Measurements from ENCODE around the gene BCAS3.

BCAS3 gene

DNA sequence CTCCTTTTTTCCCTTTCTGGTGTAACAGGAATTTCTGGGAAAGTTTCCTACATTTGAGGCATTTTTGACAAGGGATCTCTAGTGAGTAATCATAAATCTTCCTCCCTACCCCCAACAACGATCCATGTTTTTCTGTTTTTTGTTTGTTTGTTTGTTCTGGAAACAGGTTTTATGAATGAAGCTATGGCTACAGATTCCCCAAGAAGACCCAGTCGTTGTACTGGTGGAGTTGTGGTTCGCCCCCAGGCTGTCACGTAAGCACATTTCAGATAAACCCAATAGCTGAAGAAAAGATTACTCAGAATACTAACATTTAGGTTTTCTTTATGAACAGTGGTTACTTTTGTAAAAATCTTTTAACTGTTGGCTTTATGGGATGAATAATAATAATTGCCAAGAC lies 1.6 kb downstream of the BCAS3 start:
- H3K4me2 ChIP-seq (ENCODE audit: low read length) = no peak overlapping the region
- no peak overlapping the region for H3K27ac ChIP-seq (ENCODE audit: low read depth, low read length)
- H3K4me1 ChIP-seq (ENCODE audit: control insufficient read depth, low read length) = peaks cover 11% of the 10 kb centered on the region

DNA sequence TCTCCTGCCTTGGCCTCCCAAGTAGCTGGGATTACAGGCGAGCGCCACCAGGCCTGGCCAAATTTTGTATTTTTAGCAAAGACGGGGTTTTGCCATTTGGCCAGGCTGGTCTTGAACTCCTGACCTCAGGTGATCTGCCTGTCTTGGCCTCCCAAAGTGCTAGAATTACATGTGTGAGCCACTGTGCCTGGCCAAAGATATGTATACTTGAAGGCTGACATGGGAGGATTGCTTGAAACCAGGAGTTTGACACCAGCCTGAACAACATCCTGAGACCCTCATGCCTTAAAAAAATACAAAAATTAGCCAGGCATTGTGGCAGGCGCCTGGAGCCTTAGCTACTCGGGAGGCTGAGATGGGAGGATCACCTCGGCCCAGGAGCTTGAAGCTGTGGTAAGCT lies 3.1 kb downstream of the BCAS3 start:
- no peaks in the 10 kb centered on the region for H3F3A ChIP-seq (ENCODE audit: control insufficient read depth, insufficient read depth)
- H3K9me2 ChIP-seq (replicated peaks; ENCODE audit: control insufficient read depth, low read length) = no peaks in the 10 kb centered on the region
- H3K4me3 ChIP-seq (ENCODE audit: low read length) = no peak overlapping the region

More for the DNA sequence above, 1.6 kb downstream of the BCAS3 start:
- Histone ChIP-seq H3K4me3 (ENCODE audit: low read length) (no peak overlapping the region), H3K9me2 (replicated peaks; ENCODE audit: control insufficient read depth, low read length) (no peaks in the 10 kb centered on the region), H4K20me1 (ENCODE audit: control insufficient read depth, insufficient read depth, low read depth, low read length) (no peaks in the 10 kb centered on the region), H3K36me3 (ENCODE audit: control insufficient read depth, low read length) (no peaks in the 10 kb centered on the region), H3K27me3 (ENCODE audit: control insufficient read depth, low read length) (no peaks in the 10 kb centered on the region), H3K9me3 (ENCODE audit: control insufficient read depth, insufficient read depth, low read length) (no peaks in the 10 kb centered on the region), H3K79me2 (ENCODE audit: control insufficient read depth, low read length) (no peaks in the 10 kb centered on the region), H3F3A (ENCODE audit: control insufficient read depth, insufficient read depth) (no peaks in the 10 kb centered on the region)
- TF ChIP-seq, protein P1, sequence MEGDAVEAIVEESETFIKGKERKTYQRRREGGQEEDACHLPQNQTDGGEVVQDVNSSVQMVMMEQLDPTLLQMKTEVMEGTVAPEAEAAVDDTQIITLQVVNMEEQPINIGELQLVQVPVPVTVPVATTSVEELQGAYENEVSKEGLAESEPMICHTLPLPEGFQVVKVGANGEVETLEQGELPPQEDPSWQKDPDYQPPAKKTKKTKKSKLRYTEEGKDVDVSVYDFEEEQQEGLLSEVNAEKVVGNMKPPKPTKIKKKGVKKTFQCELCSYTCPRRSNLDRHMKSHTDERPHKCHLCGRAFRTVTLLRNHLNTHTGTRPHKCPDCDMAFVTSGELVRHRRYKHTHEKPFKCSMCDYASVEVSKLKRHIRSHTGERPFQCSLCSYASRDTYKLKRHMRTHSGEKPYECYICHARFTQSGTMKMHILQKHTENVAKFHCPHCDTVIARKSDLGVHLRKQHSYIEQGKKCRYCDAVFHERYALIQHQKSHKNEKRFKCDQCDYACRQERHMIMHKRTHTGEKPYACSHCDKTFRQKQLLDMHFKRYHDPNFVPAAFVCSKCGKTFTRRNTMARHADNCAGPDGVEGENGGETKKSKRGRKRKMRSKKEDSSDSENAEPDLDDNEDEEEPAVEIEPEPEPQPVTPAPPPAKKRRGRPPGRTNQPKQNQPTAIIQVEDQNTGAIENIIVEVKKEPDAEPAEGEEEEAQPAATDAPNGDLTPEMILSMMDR (IDR thresholded peaks at IDR 0.05; ENCODE audit: low read depth, low read length, poor library complexity, severe bottlenecking) = no peak
- TF ChIP-seq EZH2phosphoT487 (IDR thresholded peaks at IDR 0.05; ENCODE audit: borderline replicate concordance, low read length) = no peak

DNA sequence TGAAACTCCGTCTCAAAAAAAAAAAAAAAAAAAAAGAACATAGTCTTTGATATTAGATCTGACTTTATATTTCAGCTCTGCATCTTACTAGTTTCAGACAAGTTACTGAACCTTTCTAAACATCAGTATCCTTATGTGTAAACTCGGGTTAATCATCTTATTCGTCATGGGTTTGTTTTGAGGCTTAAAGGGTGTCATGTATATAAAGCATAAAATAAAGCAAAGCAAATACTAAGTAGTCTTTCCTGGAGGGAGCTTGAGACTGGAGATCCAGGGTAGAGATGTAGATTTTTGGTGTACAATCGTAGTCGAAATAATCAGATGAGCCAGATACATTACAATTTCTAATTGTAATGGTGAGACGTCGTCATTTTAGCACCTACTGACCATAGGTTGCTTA lies 7.8 kb downstream of the BCAS3 start:
- Histone ChIP-seq H3K4me3 (ENCODE audit: low read length) (no peak overlapping the region), H3F3A (ENCODE audit: control insufficient read depth, insufficient read depth) (no peaks in the 10 kb centered on the region), H3K9me2 (replicated peaks; ENCODE audit: control insufficient read depth, low read length) (no peaks in the 10 kb centered on the region), H3K27ac (ENCODE audit: low read depth, low read length) (no peak overlapping the region), H4K20me1 (ENCODE audit: control insufficient read depth, insufficient read depth, low read depth, low read length) (no peaks in the 10 kb centered on the region), H3K79me2 (ENCODE audit: control insufficient read depth, low read length) (no peaks in the 10 kb centered on the region), H3K27me3 (ENCODE audit: control insufficient read depth, low read length) (no peaks in the 10 kb centered on the region), H3K9me3 (ENCODE audit: control insufficient read depth, insufficient read depth, low read length) (no peaks in the 10 kb centered on the region), H3K36me3 (ENCODE audit: control insufficient read depth, low read length) (no peaks in the 10 kb centered on the region), H3K4me1 (ENCODE audit: control insufficient read depth, low read length) (no peaks in the 10 kb centered on the region), H3K4me2 (ENCODE audit: low read length) (no peak overlapping the region)
- TF ChIP-seq, protein P1 (IDR thresholded peaks at IDR 0.05; ENCODE audit: low read depth, low read length, poor library complexity, severe bottlenecking) = no peak
- no peak for TF ChIP-seq EZH2phosphoT487 (IDR thresholded peaks at IDR 0.05; ENCODE audit: borderline replicate concordance, low read length)

More for the DNA sequence above, 3.1 kb downstream of the BCAS3 start:
- no peaks in the 10 kb centered on the region for H3K36me3 ChIP-seq (ENCODE audit: control insufficient read depth, low read length)
- no peaks in the 10 kb centered on the region for H3K9me3 ChIP-seq (ENCODE audit: control insufficient read depth, insufficient read depth, low read length)
- TF ChIP-seq, protein P1 (IDR thresholded peaks at IDR 0.05; ENCODE audit: low read depth, low read length, poor library complexity, severe bottlenecking) = no peak
- TF ChIP-seq EZH2phosphoT487 (IDR thresholded peaks at IDR 0.05; ENCODE audit: borderline replicate concordance, low read length) = no peak
- no peaks in the 10 kb centered on the region for H4K20me1 ChIP-seq (ENCODE audit: control insufficient read depth, insufficient read depth, low read depth, low read length)
- H3K79me2 ChIP-seq (ENCODE audit: control insufficient read depth, low read length) = no peaks in the 10 kb centered on the region
- peaks cover 11% of the 10 kb centered on the region for H3K4me1 ChIP-seq (ENCODE audit: control insufficient read depth, low read length)
- no peak overlapping the region for H3K4me2 ChIP-seq (ENCODE audit: low read length)
- H3K27me3 ChIP-seq (ENCODE audit: control insufficient read depth, low read length) = no peaks in the 10 kb centered on the region
- H3K27ac ChIP-seq (ENCODE audit: low read depth, low read length) = no peak overlapping the region

Data from DOHH2 (cell line).